SU-DHL-6 (cell line): Measurements from ENCODE around the gene SDF2L1.

ENCODE experiments used
- H2AFZ ChIP-seq: fragments of 200-600 bp; sonication (generic); 2 replicates; pipeline ENCODE4 v1.6.1; 2014; ENCODE audit warnings: low read depth, mild to moderate bottlenecking, moderate library complexity, mixed read lengths, antibody characterized with exemption, low read length; ENCODE audit not compliant: severe bottlenecking
- H3F3A ChIP-seq: fragments of 200-600 bp; shearing (Covaris generic); 2 replicates; pipeline ENCODE4 v1.6.0; 2016; ENCODE audit warnings: antibody characterized with exemption, mild to moderate bottlenecking; ENCODE audit not compliant: insufficient read depth
- H3K27ac ChIP-seq: fragments of 200-600 bp; sonication (generic); 2 replicates; pipeline ENCODE4 v1.5.1; 2016; ENCODE audit warnings: low read depth, mild to moderate bottlenecking, low read length, moderate library complexity, mixed read lengths
- H3K27me3 ChIP-seq: fragments of 200-600 bp; sonication (generic), shearing (Covaris generic); 2 replicates; pipeline ENCODE4 v1.6.0; 2014; ENCODE audit warnings: mild to moderate bottlenecking, low read length
- H3K36me3 ChIP-seq: fragments of 200-600 bp; sonication (generic); 2 replicates; pipeline ENCODE4 v1.6.1; 2014; ENCODE audit warnings: mild to moderate bottlenecking, low read length, mixed read lengths
- H3K4me2 ChIP-seq: fragments of 300-600, 200-600 bp; shearing (Covaris generic), sonication (generic); 2 replicates; pipeline ENCODE4 v1.6.0; 2014; ENCODE audit warnings: low read length, low read depth, mild to moderate bottlenecking; ENCODE audit not compliant: poor library complexity, severe bottlenecking
- H3K4me3 ChIP-seq: fragments of 200-600 bp; sonication (generic); 2 replicates; pipeline ENCODE4 v1.5.1; 2014; ENCODE audit warnings: antibody characterized with exemption, low read length, mild to moderate bottlenecking, mixed read lengths; ENCODE audit not compliant: insufficient read depth, poor library complexity, severe bottlenecking
- H3K79me2 ChIP-seq: fragments of 200-600 bp; sonication (generic); 2 replicates; pipeline ENCODE4 v1.6.1; 2014; ENCODE audit warnings: mild to moderate bottlenecking, low read length, moderate library complexity; ENCODE audit not compliant: insufficient read depth
- H3K9ac ChIP-seq: fragments of 200-600 bp; sonication (generic); 2 replicates; pipeline ENCODE4 v1.7.0; 2014; ENCODE audit warnings: mild to moderate bottlenecking, low read length
- H3K9me2 ChIP-seq: fragments of 200-600 bp; sonication (generic); replicated peaks from 2 replicates; pipeline ENCODE4 v1.6.1; 2014; ENCODE audit warnings: low read length; ENCODE audit not compliant: insufficient read depth
- H3K9me3 ChIP-seq: fragments of 200-600 bp; sonication (generic); 2 replicates; pipeline ENCODE4 v1.6.1; 2014; ENCODE audit warnings: low read length, mixed read lengths; ENCODE audit not compliant: insufficient read depth
- H4K20me1 ChIP-seq: fragments of 200-600 bp; sonication (generic); 2 replicates; pipeline ENCODE4 v1.6.1; 2014; ENCODE audit warnings: low read depth, mild to moderate bottlenecking, antibody characterized with exemption, low read length, moderate library complexity, mixed read lengths
- CTCF ChIP-seq: fragments of 200-600 bp; sonication (generic); IDR thresholded peaks from one replicate; pipeline ENCODE4 v1.5.1; 2017; ENCODE audit warnings: antibody characterized with exemption, mild to moderate bottlenecking, low read length, moderate library complexity; ENCODE audit not compliant: insufficient read depth, poor library complexity, severe bottlenecking
- EZH2phosphoT487 ChIP-seq: fragments of 200-600 bp; sonication (generic), shearing (Covaris generic); conservative IDR thresholded peaks from 2 replicates; pipeline ENCODE4 v1.6.1; 2018; ENCODE audit warnings: mild to moderate bottlenecking, antibody characterized with exemption, low read length, moderate library complexity, mixed read lengths

The SDF2L1 gene

GRCh38 chr22:21641789-21642583 is at the start of gene SDF2L1:
Gene SDF2L1 (plus strand): TSS chr22:21642302. CDS start chr22:21642337, 35 bp downstream.
- Histone ChIP-seq H3K27me3 (no peaks in the 10 kb centered on the region), H3K27ac (peak within 1 kb of the TSS; percentile 60), H3K9me3 (no peaks in the 10 kb centered on the region), H3K4me3 (peak within 1 kb of the TSS; percentile 87), H3F3A (no peaks in the 10 kb centered on the region), H3K79me2 (peaks cover 6% of the 10 kb centered on the region; the same call in 1 of the 2 replicates), H3K4me2 (peak within 1 kb of the TSS; percentile 96), H3K36me3 (no peaks in the 10 kb centered on the region), H4K20me1 (no peaks in the 10 kb centered on the region), H2AFZ (peak within 1 kb of the TSS; percentile 90), H3K9me2 (no peaks in the 10 kb centered on the region), H3K9ac (peak within 1 kb of the TSS; percentile 97)
- TF ChIP-seq CTCF (no peak), EZH2phosphoT487 (no peak)

- H3K9me2 ChIP-seq, result no peaks in the 10 kb centered on the region
- no peak overlapping the region for H3K4me2 ChIP-seq
- H3K27ac ChIP-seq, result no peak overlapping the region
- H3K36me3 ChIP-seq, result no peaks in the 10 kb centered on the region
- H3K79me2 ChIP-seq, result peaks cover 82% of the 10 kb centered on the region
- no peak overlapping the region for H3K4me3 ChIP-seq
- no peaks in the 10 kb centered on the region for H4K20me1 ChIP-seq
- no peaks in the 10 kb centered on the region for H3K27me3 ChIP-seq
- H3K9ac ChIP-seq, result no peak overlapping the region
- H2AFZ ChIP-seq, result no peak overlapping the region
- TF ChIP-seq CTCF, result no peak
- TF ChIP-seq EZH2phosphoT487, result no peak
- peaks cover 8% of the 10 kb centered on the region; the same call in 1 of the 2 replicates for H3F3A ChIP-seq
- H3K9me3 ChIP-seq, result no peaks in the 10 kb centered on the region
Observed at GRCh38 chr22:21592422-21592821, 49.7 kb upstream of the SDF2L1 start.

- Histone ChIP-seq H3K79me2 (peaks cover 80% of the 10 kb centered on the region), H3K9me3 (no peaks in the 10 kb centered on the region), H3K9ac (no peak overlapping the region), H3K4me2 (no peak overlapping the region), H4K20me1 (no peaks in the 10 kb centered on the region), H3K27me3 (no peaks in the 10 kb centered on the region), H3K4me3 (no peak overlapping the region), H3K9me2 (no peaks in the 10 kb centered on the region), H3K27ac (no peak overlapping the region), H2AFZ (no peak overlapping the region), H3K36me3 (no peaks in the 10 kb centered on the region), H3F3A (no peaks in the 10 kb centered on the region)
- TF ChIP-seq CTCF (no peak), EZH2phosphoT487 (no peak)
Observed at GRCh38 chr22:21593406-21594232, 48.5 kb upstream of the SDF2L1 start.
